Endothelial cell (in vitro differentiated cells): ENCODE measurements around the gene CTNNA2. TPM values are rescaled to one million over a fixed set of nuclear protein-coding genes. Genes with fewer than 3 reads are reported as not detected.

Experiments
- DNase-seq: peaks from one replicate; pipeline ENCODE4 v3.0.0; 2021; ENCODE audit warnings: low spot score
- H3K27ac Mint-ChIP-seq: one replicate; pipeline ENCODE4 v1.8.0; 2021; ENCODE audit warnings: mixed read lengths, inconsistent platforms; ENCODE audit not compliant: unreplicated experiment
- H3K27me3 Mint-ChIP-seq: one replicate; pipeline ENCODE4 v1.8.0; 2021; ENCODE audit warnings: mild to moderate bottlenecking, moderate library complexity, mixed read lengths, inconsistent platforms; ENCODE audit not compliant: unreplicated experiment
- H3K36me3 Mint-ChIP-seq: one replicate; pipeline ENCODE4 v1.8.0; 2021; ENCODE audit warnings: mild to moderate bottlenecking, low read depth, mixed read lengths, inconsistent platforms; ENCODE audit not compliant: unreplicated experiment
- H3K4me1 Mint-ChIP-seq: one replicate; pipeline ENCODE4 v1.8.0; 2021; ENCODE audit warnings: mild to moderate bottlenecking, mixed read lengths, inconsistent platforms; ENCODE audit not compliant: unreplicated experiment
- H3K4me3 Mint-ChIP-seq: one replicate; pipeline ENCODE4 v1.8.0; 2021; ENCODE audit warnings: mild to moderate bottlenecking, mixed read lengths, inconsistent platforms; ENCODE audit not compliant: unreplicated experiment
- H3K9me3 Mint-ChIP-seq: one replicate; pipeline ENCODE4 v1.8.0; 2021; ENCODE audit warnings: mixed read lengths, inconsistent platforms; ENCODE audit not compliant: unreplicated experiment
- total RNA-seq: library from RNA; stranded (reverse); fragmentation: NEBNext Ultra II Directional; extraction: Animal tissue kit (Norgen Biotek cat#: 25700); gene quantifications from one replicate; pipeline ENCODE4 v1.2.1, GENCODE V29; 2021; ENCODE audit not compliant: unreplicated experiment
- TF ChIP-seq, protein P1 (sequence below): fragments of 200-600 bp; sonication (generic); IDR thresholded peaks from one replicate; pipeline ENCODE4 v1.5.0; 2021; ENCODE audit warnings: antibody characterized with exemption; ENCODE audit not compliant: unreplicated experiment

The CTNNA2 gene
- total RNA-seq, 1 donor from 2014 or later, result 4.7 TPM

DNA sequence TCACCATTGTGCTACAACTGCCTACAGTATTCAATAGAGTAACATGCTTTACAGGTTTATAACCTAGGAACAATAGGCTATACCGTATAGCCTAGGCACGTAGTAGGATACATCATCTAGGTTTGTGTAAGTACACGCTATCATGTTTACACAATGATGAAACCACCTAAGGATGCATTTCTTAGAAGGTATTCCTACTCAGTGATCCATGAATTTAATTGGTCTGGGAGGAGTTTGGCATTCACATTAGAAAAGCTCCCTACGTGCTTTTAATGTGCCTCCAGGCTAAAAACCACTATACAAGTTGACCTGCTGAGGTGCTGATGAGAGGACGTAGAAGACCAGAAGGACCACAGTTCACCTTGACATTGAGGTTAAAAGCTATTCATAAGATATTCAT, 946.2 kb downstream of the CTNNA2 start:
- H3K4me3 Mint-ChIP-seq, result no peak overlapping the region
- TF ChIP-seq, protein P1, sequence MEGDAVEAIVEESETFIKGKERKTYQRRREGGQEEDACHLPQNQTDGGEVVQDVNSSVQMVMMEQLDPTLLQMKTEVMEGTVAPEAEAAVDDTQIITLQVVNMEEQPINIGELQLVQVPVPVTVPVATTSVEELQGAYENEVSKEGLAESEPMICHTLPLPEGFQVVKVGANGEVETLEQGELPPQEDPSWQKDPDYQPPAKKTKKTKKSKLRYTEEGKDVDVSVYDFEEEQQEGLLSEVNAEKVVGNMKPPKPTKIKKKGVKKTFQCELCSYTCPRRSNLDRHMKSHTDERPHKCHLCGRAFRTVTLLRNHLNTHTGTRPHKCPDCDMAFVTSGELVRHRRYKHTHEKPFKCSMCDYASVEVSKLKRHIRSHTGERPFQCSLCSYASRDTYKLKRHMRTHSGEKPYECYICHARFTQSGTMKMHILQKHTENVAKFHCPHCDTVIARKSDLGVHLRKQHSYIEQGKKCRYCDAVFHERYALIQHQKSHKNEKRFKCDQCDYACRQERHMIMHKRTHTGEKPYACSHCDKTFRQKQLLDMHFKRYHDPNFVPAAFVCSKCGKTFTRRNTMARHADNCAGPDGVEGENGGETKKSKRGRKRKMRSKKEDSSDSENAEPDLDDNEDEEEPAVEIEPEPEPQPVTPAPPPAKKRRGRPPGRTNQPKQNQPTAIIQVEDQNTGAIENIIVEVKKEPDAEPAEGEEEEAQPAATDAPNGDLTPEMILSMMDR, result no peak

DNA sequence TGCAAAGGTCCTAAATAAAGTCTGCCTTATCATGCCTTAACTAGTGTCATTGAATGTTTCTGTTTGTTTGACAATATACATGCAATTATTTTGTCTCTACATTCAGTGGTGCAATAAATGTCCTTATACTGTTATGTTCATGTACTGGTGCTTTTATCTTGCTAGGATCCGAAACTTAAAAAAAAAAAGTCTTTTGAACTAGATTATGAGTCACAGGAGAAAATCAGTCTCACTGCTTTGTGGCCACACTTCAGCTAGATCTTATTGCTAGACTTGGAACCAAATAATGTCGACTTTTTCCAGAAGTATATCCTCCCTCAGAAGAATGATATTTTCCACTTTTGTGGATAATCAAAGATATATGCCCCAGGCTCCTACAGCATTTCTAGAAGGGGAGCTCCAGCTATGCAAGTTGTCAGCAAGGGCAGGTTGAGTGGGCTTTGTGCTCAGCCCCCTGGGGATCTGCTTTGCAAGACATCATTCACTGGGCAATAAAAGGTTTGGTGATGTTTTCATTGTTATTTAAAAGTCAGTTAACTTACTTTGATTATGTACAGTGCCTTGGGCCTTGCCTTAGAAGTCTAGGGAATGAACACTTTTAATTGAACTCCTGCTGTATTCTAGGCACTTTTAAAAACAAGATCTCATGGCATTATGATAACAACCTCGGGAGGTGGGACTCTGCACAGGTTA, 948.8 kb downstream of the CTNNA2 start:
- H3K9me3 Mint-ChIP-seq, result no peaks in the 10 kb centered on the region
- no peak overlapping the region for H3K27ac Mint-ChIP-seq
- H3K27me3 Mint-ChIP-seq, result no peaks in the 10 kb centered on the region
- H3K4me1 Mint-ChIP-seq, result no peaks in the 10 kb centered on the region
- DNase-seq, result no peak
- no peaks in the 10 kb centered on the region for H3K36me3 Mint-ChIP-seq
- no peak overlapping the region for H3K4me3 Mint-ChIP-seq
- TF ChIP-seq, protein P1, result no peak

More for the DNA sequence above, 946.2 kb downstream of the CTNNA2 start:
- Mint-ChIP-seq H3K27ac (no peak overlapping the region), H3K36me3 (no peaks in the 10 kb centered on the region), H3K27me3 (peaks cover 1% of the 10 kb centered on the region), H3K4me1 (no peaks in the 10 kb centered on the region), H3K9me3 (no peaks in the 10 kb centered on the region)
- DNase-seq, result no peak

DNA sequence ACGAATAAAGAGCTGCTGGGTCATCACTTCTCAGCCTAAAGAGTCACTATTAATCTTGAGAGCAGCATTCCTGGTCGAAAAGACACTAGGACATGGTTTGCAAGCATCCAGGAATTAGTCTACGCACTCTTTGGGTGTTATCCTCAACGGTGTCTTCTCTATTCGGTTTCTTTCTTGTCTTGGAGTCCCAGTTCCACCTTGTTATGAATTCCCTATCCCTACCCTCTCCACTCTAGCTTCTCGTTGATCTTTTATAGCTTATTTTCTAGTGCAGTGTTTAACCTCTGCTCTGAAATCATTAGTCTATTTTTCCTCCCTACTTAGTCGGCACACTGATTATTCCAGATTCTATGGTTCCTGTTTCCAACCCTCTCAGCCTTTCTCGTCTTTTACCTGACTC, 949.8 kb downstream of the CTNNA2 start:
- TF ChIP-seq, protein P1, result no peak
- no peaks in the 10 kb centered on the region for H3K9me3 Mint-ChIP-seq
- H3K27me3 Mint-ChIP-seq, result no peaks in the 10 kb centered on the region
- no peak overlapping the region for H3K27ac Mint-ChIP-seq
- H3K36me3 Mint-ChIP-seq, result no peaks in the 10 kb centered on the region
- H3K4me1 Mint-ChIP-seq, result no peaks in the 10 kb centered on the region
- no peak for DNase-seq
- no peak overlapping the region for H3K4me3 Mint-ChIP-seq

DNA sequence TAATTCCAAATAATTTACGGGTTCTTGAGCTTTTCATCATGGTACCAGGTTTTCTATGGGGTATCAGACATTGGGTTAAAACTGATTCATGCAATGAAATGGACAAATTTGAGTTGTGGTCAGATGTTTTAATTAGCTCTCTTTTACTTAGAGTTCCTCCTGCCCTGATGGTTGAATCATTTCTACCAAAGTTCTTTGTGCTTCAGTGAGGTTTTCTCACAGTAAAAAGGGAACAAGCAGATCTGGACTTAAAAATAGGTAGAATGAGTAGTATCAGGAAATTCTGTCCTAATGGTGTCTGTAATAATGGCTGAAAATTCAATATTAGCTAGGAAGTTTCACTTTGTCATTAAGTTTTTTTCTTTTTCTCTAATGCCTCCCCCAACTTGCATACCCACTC, 951.4 kb downstream of the CTNNA2 start:
- Mint-ChIP-seq H3K4me1 (no peaks in the 10 kb centered on the region), H3K4me3 (no peak overlapping the region), H3K9me3 (no peaks in the 10 kb centered on the region), H3K27ac (no peak overlapping the region), H3K27me3 (no peaks in the 10 kb centered on the region), H3K36me3 (no peaks in the 10 kb centered on the region)
- TF ChIP-seq, protein P1, result no peak
- no peak for DNase-seq

DNA sequence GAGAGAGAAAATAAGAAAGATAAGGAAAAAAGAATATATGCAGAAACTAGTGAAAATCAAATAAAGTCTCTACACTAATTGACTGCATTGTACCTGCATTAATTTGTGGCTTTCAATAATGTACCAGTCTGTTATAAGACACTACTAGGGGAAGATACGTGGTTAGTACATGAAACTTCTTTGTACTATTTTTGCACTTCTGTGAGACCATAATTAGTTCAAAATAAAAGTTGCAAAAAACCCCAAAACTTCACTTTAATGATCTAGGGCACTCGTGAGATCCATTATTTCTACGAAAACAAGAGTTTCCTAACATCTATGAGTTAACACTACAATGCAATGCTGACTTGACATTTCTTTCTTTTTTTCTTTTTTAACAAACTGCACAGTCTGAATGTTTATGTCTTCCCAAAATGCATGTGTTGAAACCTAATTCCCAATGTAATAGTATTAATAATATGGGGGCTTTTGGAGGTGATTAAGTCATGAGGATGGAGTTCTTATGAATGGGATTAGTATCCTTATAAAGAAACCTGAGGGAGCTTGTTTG, 954.5 kb downstream of the CTNNA2 start:
- Mint-ChIP-seq H3K27me3 (no peaks in the 10 kb centered on the region), H3K36me3 (no peaks in the 10 kb centered on the region), H3K27ac (no peak overlapping the region), H3K4me3 (no peak overlapping the region), H3K9me3 (no peaks in the 10 kb centered on the region), H3K4me1 (no peaks in the 10 kb centered on the region)
- DNase-seq, result no peak
- TF ChIP-seq, protein P1, result no peak
